UCSD-AML1 (cell line): ENCODE results near the gene ADPRH.
"Not testable (repeated sequence)": the region's sequence is repeated elsewhere in the genome, so short reads cannot be mapped to it uniquely, and the experiment has no call there.

Experiments used
- DNase-seq: peaks from one replicate; lab custom pipeline; 2025; ENCODE audit not compliant: unreplicated experiment; lab: John Stamatoyannopoulos, UW

ADPRH gene

DNA sequence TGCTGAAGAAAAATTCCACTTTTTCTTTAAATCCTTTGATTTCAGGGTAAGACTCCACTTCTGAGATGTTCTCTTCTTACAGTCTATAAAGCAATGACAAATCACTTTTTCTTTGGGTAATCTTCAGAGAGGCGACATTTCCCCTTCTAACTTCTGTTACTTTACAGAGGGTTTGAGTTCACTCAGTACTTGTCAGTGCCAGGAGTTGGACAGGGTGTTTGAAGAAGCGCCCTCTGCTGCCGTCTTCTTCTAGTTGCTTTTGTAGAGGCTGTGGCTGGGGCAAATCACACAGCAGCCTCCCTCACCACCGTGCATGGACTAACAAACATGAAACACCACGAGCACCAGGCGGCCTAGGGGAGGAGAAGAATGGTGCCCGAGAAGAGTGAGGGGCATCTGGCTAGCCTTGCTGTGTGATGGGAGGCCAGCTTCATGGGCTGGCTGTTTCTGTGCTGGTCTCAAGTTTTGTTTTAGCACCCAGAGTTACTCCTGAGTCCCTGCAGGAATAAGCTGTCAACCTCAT is 19.8 kb upstream of the ADPRH start, which contains the start of gene CD80:
Gene CD80, minus strand, starts transcription at position 174 of the 523 bp plus-strand sequence. CDS start 1,886 bp downstream, outside the sequence.
- DNase-seq = peak; percentile 58

DNA sequence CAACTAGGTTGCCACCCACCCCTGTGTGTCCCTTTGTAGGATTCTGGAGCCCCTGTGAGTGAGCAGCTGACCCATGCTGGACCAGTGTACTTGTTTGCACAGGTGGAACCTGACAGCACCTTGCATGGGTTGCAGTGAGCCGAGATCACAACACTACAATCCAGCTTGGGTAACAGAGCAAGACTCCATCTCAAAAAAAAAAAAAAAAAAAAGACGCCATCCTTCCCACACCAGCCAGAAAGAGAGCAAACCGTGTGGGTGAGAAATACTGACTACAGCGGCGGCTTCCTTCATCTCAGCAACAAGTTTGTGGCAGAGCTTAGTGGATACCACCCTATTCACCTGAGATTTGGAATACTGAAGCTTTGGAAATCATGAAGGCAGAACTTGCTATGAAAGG is 19.1 kb upstream of the ADPRH start:
- no peak for DNase-seq

DNA sequence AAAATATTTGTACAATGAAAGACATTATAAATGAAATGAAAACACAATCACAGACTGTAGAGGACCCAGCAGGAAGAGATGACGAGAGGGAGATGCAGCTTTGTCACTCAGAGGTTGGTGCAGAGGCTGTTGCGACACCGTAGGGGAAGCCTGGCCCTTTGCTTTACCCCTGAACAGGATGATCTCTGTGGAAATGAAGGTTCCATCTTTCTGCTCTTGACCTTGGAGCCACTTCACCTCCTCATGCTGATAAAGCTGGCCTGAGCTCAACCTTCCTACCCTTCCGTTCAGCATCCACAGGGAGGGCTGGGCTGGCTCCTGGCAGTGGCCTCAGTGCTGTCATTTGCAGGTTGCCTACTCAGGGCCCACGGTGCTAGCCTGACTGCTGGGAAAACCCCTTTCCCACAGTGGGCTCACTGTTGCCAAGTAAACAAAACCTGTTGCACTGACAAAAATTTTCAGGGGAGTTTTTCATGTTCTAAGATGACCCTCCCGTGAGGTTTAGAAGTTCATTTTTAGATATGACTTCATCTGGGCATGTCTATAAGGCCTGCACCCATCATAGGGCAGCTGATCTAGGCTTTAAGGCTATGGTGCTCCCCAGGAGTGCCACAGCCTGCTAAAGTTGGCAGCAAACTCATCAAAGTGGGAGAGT is 16.9 kb upstream of the ADPRH start:
- DNase-seq = peak; percentile 21

DNA sequence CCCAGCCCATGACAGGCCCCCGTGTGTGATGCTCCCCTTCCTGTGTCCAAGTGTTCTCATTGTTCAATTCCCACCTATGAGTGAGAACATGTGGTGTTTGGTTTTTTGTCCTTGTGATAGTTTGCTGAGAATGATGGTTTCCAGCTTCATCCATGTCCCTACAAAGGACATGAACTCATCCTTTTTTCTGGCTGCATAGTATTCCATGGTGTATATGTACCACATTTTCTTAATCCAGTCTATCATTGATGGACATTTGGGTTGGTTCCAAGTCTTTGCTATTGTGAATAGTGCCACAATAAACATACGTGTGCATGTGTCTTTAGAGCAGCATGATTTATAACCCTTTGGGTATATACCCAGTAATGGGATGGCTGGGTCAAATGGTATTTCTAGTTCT is 16.0 kb upstream of the ADPRH start:
- DNase-seq = not testable (repeated sequence)

DNA sequence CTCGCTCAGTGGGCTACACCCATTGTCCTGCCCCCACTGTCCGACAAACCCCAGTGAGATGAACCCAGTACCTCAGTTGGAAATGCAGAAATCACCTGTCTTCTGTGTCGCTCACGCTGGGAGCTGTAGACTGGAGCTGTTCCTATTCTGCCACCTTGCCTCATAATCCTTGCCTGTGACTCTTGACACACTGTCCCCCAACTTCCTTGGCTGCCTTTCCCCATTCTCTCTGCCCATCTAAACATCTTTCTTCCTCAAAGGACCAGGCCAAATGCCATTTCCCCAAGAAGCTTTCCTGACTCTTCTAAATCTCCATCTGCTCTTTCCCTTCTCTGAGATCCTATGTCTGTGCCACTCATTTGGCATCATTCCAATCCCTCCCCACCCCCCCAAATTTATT is 10.1 kb upstream of the ADPRH start:
- no peak for DNase-seq

DNA sequence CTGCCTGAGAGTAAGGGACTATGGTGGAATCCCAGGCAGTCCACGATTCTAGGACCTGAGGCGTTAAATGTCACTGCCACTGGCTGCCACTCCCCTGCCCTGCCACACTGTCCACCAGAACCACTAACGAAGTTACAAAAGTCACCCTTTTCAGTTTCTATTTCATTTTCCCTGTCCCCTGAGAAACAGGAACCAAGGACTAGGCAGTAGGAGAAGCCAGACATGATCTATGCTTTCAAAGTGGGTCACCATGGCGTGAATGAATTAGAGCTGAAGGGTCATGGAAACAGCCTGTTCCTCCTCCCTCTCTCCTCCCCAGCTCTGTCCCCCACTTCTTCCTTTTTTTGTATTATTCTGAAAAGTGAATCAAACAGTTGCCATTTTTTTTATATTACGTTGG is 9.1 kb upstream of the ADPRH start:
- DNase-seq = no peak

DNA sequence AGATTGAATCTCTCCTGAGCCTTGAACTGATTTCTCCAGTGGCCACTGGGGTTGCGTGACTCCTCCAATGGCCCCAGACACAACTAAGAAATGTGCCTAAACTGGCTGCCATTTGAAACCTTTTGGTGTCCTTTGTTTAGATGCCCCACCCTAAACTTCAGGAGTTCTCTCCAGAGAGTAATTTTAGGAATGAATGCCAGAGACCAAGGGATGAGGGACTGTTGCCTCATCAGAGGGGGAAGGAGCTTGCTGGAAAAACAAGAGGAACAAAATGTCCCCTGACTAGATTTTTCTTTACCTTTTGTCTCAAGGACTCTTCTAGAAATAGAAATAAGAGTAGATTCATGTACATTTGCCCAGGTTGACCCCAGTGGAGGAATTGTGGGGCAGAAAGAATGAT is 8.1 kb upstream of the ADPRH start:
- no peak for DNase-seq

DNA sequence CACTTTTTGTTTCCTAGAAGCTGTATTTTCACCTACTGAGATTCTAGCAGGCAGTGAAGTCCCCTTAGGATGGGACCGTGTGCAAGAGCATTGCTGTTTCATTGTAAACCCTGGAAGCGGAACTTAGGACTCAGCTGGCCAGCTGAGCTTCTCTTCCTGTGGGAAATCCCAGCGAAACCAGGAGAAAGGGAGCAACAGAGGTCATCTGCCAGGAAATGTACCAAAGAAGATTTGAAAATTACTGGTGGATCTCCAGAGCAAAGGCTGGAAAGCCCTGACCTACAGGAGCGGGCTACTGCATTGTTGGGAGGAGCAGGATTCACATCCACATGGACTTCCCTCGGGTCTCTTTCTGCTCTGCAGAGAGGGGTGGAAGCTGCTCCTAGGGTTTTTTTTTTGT is 7.6 kb upstream of the ADPRH start:
- DNase-seq = no peak

DNA sequence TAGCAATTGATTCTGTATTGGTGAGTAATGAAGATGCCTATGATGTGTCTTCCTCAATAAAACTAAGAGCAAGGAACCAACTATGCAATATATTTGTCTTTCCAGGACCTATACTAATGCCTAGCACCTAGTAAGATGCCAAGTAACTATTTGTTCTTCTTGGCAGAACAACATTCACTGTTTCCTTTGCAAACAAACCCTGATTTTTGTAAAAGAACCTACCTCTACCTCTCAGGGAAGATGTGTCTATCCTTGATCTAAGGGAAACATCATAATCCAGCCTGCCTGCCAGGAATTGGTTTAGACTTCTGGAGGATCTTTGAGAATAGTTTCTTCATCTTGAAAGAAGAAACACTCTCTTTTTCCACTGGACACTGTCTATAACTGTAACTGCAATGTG is 3.8 kb upstream of the ADPRH start:
- no peak for DNase-seq

DNA sequence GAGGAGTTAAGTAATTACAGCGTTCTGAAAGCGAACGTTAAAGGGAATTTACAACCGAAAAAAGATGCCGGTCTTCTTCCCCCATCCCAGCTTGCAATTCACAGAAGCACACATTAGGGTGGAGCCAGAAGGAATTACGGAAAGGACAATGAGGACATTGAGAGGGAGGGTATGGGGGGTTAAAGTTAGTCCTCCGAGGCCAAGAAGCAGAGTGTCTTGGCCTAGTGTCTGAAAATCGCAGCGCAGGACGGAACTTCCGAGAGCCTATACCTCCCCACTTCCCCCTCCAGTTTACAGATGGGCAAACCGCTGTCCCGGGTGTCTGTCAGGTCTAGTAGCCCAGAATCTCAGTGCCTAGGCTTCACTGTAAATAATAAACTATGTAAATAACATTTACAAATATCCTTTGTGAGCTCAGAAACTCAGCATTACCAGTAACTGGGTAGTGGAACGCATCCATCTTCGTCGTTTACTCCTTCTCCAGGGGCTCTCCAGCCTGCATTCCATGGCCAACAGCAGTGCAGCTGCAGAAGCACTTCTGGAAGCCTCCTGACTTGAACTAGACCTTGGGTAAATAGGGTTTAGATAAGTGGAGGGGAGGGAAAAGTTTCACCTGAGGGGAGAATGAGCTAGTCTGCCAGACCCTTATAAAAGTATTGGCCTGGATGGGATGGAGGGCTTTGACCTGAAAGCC is 922 bp downstream of the ADPRH start:
- no peak for DNase-seq

DNA sequence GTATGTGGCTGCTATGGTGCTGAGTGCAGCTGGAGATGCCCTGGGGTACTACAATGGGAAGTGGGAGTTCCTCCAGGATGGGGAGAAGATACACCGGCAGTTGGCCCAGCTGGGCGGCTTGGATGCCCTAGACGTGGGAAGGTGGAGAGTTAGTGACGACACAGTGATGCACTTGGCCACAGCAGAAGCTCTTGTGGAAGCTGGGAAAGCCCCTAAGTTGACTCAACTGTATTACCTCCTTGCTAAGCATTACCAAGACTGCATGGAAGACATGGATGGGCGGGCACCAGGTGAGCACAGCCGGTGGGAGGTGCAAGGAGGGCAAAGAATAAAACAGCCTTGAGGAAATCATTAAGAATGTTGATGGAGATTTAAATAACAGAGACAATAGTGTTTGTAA is 2.9 kb downstream of the ADPRH start:
- DNase-seq = no peak

DNA sequence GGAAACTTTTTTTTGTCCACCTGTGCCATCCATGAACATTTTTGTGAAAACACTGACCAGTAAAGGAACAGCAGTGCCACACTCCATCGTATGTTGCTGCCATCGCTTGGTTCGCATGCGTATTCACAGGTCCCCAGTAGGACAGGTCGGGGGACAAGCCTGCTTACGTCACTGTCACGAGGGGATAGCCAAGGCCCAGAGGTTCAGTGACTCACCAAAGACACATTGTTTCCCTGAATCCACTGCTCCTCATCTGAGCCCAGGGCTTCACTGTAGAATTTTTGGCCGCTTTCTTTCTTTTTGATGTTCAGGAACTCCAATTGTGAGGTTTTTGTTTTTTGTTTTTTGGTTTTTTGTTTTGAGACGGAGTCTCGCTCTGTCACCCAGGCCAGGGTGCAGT is 5.9 kb downstream of the ADPRH start:
- DNase-seq = no peak

DNA sequence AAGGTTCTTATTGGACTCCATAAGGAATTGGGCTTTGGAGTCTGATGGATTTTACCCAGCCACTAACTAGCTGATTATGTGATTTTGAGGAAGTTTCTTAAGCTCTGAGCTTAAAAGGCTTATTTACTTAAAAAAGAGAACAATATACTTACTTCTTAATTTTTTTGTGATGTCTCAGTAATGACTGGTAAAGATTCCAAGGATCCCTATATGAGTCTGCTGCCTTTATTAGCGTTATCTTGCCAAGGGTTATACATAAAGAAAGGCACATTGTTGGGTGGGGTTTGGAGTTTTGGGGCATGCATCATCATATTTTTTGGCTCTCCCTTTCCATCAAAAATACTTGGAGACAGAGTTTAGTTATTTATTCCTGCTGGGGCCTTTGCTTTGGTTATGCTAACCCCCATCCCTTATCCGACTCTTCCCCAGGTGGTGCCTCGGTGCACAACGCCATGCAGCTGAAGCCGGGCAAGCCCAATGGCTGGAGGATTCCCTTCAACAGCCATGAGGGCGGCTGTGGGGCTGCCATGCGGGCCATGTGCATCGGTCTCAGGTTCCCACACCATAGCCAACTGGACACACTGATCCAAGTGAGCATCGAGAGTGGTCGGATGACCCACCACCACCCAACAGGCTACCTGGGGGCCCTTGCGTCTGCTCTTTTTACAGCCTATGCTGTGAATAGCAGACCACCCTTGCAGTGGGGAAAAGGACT is 6.7 kb downstream of the ADPRH start:
- no peak for DNase-seq

DNA sequence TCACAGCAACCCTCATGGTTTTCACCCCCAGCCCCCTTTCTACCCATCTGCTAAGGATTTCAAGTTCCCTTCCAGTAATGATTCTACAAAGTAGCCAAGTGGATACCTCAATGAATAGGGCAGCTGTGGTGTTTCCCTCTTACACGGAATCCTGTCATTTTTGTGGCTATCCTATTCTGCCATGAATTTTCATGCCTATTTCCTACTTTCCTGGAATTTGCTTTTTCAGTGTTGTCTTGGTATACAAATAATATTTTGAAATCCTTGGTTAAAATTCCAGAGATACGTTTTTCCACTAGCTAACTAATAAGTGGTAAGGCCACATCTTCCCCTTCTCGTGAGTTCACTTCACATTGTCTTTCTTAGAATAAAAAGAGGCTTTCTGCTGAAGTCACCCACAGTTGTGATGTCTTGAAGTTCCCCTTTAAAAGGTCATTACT is 7.5 kb downstream of the ADPRH start:
- DNase-seq = no peak

DNA sequence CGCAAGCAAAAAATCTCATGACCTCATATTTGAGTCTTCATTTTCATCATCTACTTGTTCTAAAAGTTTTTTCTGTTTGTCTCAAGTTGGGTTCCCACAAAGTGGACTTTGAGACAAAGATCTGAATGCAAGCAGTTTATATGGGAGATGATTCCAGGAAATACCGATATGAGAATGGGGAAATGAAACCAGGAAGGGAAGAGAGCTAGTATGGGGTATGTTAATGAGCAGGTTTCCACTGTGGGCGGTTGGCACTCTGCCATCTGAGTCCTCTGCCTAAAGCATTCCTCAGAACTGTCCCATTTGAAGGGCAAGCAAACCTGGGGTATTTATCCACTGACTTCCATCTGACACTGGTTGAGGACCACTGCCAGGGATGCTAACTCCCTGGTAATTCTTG is 8.8 kb downstream of the ADPRH start:
- DNase-seq = peak; percentile 43

DNA sequence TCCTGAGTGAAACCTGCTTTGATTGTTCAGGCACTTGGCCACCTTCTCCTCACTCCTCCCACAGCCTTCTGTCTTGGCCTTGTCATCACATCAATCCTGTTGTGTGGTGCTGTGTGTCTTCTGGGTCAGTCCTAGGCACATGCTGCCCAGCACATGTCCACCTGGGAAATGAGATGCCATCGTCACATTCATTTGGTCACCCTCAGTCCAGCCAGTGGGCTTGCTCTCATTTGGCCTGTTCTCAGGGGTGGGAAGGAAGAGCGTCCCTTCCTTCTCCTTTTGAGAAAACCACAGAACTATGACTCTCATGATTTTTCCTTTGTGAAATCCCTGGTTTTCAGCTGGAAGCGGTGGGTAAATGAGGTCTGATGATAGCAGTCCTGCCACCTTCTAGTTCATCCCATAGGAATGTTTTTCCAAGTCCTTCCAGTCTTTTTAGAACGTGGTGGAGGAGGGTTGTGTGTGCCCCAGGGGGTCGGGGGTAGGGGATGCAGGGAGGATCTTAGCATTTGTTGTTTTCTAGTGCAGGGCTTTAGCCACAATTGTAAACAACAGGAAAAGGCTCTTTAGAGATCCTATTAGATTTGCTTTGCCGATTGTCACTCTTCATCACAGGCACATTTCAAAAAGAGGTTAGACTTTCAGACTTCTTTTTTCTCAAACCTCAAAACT is 9.9 kb downstream of the ADPRH start:
- peak; percentile 26 for DNase-seq

DNA sequence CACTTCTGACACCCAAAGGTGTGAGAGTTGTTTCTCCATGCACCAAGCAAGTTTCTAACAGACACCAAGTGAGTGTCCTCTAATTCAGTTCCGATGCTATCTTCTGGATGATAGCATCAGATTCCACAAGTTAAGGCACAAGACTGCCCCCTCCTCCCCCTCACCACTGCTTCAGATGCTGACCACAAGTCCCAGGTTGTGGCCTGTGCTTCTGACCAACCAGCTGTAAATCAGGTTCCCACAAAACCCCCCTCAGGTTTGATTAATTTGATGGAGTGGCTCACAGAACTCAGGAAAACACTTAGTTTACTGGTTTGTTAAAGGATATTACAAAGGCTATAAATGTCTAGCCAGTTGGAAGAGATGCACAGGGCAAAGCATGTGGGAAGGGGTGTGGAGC is 11.4 kb downstream of the ADPRH start:
- DNase-seq = no peak

DNA sequence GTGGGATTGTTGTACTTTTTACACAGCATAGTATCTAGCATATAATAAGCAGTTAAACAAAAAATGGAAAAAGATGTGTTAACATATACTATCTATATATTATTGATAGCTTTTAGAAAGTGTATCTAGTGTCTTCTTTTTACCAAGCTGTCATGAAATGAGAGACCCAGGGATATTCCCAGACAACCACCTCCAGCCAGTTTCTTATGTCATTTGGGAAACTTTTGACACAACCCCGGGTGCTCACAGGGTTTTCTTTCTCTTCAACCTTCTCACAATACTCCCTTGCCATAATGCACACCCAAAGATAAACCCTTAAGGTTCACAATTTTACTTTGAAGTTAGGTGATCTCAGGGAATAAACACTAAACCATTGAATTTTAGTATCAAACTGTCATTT is 13.6 kb downstream of the ADPRH start:
- DNase-seq = no peak

DNA sequence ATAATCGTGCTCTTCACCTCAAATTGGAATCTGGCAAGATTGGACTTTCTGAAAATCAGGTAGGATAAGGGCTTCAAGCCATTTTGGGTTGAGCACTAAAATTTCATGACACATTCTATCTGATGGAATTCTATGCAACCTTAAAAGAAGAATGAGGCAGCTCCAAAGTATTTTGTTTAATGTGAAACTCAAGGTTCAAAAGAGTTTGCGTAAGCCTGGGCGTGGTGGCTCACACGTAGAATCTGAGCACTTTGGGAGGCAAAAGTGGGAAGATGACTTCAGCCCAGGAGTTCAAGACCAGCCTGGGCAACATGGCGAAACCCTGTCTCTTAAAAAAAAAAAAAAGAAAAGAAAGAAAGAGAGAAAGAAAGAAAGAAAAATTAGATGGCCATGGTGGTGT is 14.8 kb downstream of the ADPRH start:
- DNase-seq = no peak

DNA sequence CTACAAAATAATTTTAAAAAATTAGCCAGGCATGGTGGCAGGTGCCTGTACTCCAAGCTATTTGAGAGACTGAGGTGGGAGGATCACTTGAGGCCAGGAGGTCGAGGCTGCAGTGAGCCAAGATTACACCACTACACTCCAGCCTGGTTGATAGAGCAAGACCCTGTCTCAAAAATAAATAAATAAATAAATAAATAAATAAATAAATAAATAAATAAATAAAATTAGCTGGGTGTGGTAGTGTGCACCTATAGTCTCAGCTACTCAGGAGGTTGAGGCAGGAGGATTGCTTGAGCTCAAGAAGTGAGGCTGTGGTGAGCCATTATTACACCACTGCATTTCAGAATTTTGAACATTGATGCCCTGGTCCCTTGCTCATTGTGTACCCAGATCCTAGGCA is 15.6 kb downstream of the ADPRH start:
- DNase-seq = not testable (repeated sequence)

DNA sequence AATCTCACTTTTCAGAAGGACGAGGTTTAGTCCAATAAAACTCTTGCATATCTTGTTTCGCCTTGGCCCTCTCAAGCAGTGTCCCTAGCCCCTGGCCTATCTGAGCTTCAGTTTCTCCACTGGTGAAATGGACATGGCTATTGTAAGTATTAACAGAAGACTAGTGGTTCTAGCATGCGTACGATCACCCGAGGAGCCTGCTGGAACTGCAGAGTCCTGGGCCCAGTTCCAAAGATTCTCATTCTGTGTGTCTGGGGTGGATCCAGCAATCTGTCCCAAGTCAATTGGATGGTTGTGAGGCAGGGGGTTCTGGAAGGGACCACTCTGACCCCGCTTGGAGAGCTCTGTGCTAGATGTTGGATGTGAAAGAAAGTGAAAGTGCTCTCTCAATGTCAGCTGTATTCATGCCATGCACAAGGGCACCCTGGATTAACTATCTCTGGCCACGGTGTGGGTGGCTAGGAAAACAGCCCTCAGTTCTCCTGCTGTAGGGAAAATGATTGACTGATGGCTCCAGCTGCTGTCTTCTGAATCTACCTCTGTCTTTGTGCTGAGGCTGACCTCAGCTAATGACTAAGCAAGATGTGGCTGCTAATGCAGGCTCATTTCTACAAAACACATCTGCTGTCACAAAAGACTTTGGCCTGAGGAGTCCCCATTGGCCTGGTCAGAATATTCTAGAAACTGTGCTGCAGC is 16.5 kb downstream of the ADPRH start:
- peak; percentile 19 for DNase-seq
